Measurements from ENCODE around the gene GADD45A.

- TF ChIP-seq EZH2phosphoT487 (IDR thresholded peaks at IDR 0.05; ENCODE audit: insufficient read depth, low read depth) (no peak), EZH2 (IDR thresholded peaks at IDR 0.05; ENCODE audit: insufficient read depth, poor library complexity, severe bottlenecking) (no peak)
Measured at GRCh38 chr1:67689267-67690017, 4.4 kb downstream of the GADD45A start.

Measured in GM23248 (cell line).